Tibial artery (tissue), 4 donors: Measurements from ENCODE around the gene FAM118B.

Experiments
- DNase-seq, 2 donors: peaks; one replicate each; pipeline ENCODE4 v3.0.0-alpha.2; 2019
- H3K27ac ChIP-seq, 2 donors: fragments of 200-600 bp; sonication (generic) in 1 of 2; 1 replicate in 1 of 2; 2 replicates in 1 of 2; pipeline ENCODE4 v1.5.1; 2018 to 2019; ENCODE audit warnings: mild to moderate bottlenecking in 1 of 2
- H3K27me3 ChIP-seq, 2 donors: fragments of 200-600 bp; sonication (generic) in 1 of 2; one replicate each; pipeline versions ENCODE4 v1.5.1 to v1.6.0; 2016 to 2019
- H3K36me3 ChIP-seq, 3 donors: fragments of 200-600 bp; sonication (generic) in 2 of 3; one replicate each; pipeline ENCODE4 v1.5.1; 2016 to 2019; ENCODE audit warnings: mild to moderate bottlenecking in 2 of 3
- H3K4me1 ChIP-seq, 4 donors: fragments of 200-600 bp; sonication (generic) in 2 of 4; 1 replicate in 3 of 4; 2 replicates in 1 of 4; pipeline ENCODE4 v1.5.1; 2016 to 2019
- H3K4me3 ChIP-seq, 2 donors: fragments of 200-600 bp; sonication (generic) in 1 of 2; 1 replicate in 1 of 2; 2 replicates in 1 of 2; pipeline ENCODE4 v1.5.1; 2018 to 2019; ENCODE audit warnings: mild to moderate bottlenecking in 2 of 2
- H3K9me3 ChIP-seq, 3 donors: fragments of 200-600 bp; sonication (generic) in 1 of 3; one replicate each; pipeline ENCODE4 v1.5.1; 2016 to 2019
- intact Hi-C: fragments of 100-400 bp; cut with DNase I; formaldehyde crosslinking; loops from one replicate; pipeline ENCODE4 v1.15.0; 2023; ENCODE audit warnings: low total_unique reads
- TF ChIP-seq, protein P1 (sequence below), 2 experiments: fragments of 200-600 bp in 1 of 2; fragments of 450-650 bp in 1 of 2; IDR thresholded peaks; one replicate each; pipeline ENCODE4 v1.5.1; 2017 to 2019; ENCODE audit warnings: antibody characterized with exemption in 2 of 2, mild to moderate bottlenecking in 1 of 2, moderate library complexity in 1 of 2

The FAM118B gene

DNA sequence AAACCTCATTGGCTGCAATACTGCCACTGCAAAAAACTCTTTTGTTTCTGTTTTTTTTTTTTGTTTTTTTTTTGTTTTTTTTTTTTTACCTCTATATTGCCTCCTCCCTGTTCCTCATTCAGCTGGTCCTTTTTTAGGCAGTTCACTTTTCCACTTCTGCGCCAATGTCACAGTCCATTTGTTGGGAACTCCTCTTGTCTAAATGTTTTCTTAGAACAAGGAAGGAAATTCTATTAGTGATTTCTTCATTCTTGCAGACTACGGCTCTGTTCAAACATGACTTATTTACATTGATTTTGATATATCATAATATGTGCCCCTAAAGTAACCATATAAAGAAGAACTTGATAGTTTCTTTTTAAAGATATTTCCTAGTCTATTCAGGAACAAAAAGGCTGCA is 2.9 kb downstream of the FAM118B start:
- no peak for DNase-seq
- intact Hi-C loops, result no loop called here
- H3K27me3 ChIP-seq, result no peaks in the 10 kb centered on the region
- H3K36me3 ChIP-seq, result peaks cover 0 to 4% (median 0%) of the 10 kb centered on the region in 3 donors
- TF ChIP-seq, protein P1, sequence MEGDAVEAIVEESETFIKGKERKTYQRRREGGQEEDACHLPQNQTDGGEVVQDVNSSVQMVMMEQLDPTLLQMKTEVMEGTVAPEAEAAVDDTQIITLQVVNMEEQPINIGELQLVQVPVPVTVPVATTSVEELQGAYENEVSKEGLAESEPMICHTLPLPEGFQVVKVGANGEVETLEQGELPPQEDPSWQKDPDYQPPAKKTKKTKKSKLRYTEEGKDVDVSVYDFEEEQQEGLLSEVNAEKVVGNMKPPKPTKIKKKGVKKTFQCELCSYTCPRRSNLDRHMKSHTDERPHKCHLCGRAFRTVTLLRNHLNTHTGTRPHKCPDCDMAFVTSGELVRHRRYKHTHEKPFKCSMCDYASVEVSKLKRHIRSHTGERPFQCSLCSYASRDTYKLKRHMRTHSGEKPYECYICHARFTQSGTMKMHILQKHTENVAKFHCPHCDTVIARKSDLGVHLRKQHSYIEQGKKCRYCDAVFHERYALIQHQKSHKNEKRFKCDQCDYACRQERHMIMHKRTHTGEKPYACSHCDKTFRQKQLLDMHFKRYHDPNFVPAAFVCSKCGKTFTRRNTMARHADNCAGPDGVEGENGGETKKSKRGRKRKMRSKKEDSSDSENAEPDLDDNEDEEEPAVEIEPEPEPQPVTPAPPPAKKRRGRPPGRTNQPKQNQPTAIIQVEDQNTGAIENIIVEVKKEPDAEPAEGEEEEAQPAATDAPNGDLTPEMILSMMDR (IDR thresholded peaks at IDR 0.05), result no peak
- H3K4me1 ChIP-seq, result peaks cover 0 to 20% (median 15%) of the 10 kb centered on the region in 4 donors
- H3K9me3 ChIP-seq, result no peaks in the 10 kb centered on the region
- H3K27ac ChIP-seq, result no peak overlapping the region
- no peak overlapping the region for H3K4me3 ChIP-seq

DNA sequence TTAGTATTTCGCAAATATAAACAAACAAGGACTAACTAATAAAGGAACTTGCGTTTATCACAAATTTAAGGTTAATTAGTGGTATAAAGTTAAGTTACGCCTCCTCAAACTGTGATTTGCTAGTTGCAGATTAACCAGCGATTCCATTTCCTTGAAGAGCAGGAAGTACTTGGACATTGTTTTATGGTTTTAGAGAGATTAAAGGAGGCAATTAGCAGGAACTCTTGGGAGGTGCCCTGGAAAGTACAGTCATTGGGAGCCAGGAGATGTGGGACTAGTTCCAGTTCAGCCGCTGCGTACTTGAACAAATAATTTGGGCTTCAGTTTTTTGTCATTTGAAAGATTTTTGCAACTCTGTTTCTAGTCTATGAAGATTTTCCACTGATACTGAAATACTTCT is 3.3 kb downstream of the FAM118B start:
- no peak overlapping the region for H3K27ac ChIP-seq
- H3K4me1 ChIP-seq, result peaks cover 0 to 20% (median 15%) of the 10 kb centered on the region in 4 donors
- no peak for DNase-seq
- H3K4me3 ChIP-seq, result no peak overlapping the region
- H3K36me3 ChIP-seq, result peaks cover 0 to under 1% (median 0%) of the 10 kb centered on the region in 3 donors
- intact Hi-C loops, result no loop called here
- TF ChIP-seq, protein P1 (IDR thresholded peaks at IDR 0.05), result no peak
- no peaks in the 10 kb centered on the region for H3K9me3 ChIP-seq
- H3K27me3 ChIP-seq, result no peaks in the 10 kb centered on the region

DNA sequence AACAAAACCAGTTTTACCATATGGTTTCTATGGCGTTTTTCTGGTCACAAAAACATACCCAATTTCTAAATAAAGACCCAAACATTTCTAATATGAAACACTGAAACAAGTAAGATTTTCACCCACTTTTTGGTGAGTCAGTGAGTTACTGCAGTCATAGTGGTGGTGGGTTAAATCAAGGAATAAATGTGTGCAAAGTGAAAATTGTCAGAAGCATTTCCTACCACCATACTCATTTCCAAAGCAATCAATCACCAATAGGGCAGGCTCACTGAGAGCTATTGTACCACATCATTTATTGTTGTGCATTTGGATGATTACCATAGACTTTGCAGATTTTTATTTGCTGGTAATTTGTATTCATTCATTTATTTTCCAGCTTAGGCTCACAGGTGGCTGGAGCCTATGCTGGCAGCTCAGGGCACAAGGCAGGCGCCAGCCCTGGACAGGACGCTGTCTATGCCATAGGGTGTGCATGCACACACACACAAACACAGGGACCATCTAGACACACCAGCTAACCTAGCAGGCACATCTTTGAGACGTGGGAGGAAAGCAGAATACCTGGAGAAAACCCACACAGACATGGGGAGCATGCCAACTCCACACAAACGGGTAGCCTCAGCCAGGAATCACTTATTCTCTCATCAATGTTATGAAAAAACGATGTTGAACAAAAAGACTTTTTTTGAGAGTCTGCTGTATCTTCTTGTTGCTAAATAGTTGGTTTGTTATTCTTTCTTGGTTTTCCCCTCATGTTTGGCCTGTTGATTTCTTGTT is 5.1 kb downstream of the FAM118B start:
- DNase-seq, result no peak
- TF ChIP-seq, protein P1 (IDR thresholded peaks at IDR 0.05), result no peak
- Histone ChIP-seq H3K4me3 (no peak overlapping the region), H3K27me3 (no peaks in the 10 kb centered on the region), H3K27ac (no peak overlapping the region), H3K4me1 (peaks cover 0 to 12% (median 8%) of the 10 kb centered on the region in 4 donors), H3K9me3 (no peaks in the 10 kb centered on the region), H3K36me3 (no peaks in the 10 kb centered on the region)
- intact Hi-C loops, result no loop called here

DNA sequence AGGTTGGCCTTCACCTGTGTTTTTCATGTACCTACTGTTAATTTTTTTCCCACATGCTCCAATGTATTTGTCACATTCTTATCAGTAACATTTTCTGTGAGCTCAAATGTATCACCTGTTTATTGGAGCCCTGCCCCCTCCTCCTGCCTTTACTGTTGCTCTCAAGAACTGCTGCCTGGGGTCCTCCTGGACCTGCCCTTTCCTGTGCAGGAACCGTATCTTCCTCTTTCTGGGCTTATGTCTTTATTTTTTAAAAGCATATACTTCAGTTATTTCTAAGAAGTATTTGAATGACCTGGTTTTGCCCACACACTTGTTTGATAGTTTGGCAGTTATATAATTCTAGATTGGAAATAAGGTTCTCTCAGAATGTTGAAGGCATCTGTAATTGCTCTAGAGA is 5.9 kb downstream of the FAM118B start:
- no peaks in the 10 kb centered on the region for H3K36me3 ChIP-seq
- no peaks in the 10 kb centered on the region for H3K9me3 ChIP-seq
- intact Hi-C loops, result no loop called here
- TF ChIP-seq, protein P1 (IDR thresholded peaks at IDR 0.05), result no peak
- no peak overlapping the region for H3K4me3 ChIP-seq
- no peaks in the 10 kb centered on the region for H3K27me3 ChIP-seq
- no peak for DNase-seq
- H3K27ac ChIP-seq, result no peak overlapping the region
- H3K4me1 ChIP-seq, result peaks cover 0 to 9% (median 2%) of the 10 kb centered on the region in 4 donors

DNA sequence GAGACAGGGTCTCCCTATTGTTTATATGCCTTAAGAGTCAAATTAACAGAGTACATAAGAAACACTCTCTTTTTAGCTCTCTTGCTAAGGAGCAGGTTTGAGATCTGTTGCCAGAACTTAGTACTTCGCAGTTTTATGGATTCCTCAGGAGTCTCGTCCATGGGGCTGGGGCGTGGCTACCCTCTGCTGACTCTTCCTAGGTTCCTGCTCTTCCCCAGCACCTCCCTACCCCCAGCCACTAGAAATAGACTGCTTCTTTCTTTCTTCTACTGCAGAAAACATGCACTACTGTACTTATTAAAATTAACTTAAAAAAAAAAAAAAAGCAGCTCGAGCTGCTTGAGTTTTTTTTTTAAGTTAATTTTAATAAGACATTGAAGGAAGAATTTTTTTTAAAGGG is 8.0 kb downstream of the FAM118B start:
- H3K27me3 ChIP-seq, result no peaks in the 10 kb centered on the region
- H3K9me3 ChIP-seq, result no peaks in the 10 kb centered on the region
- H3K27ac ChIP-seq, result no peak overlapping the region
- intact Hi-C loops, result no loop called here
- no peak for DNase-seq
- H3K4me1 ChIP-seq, result no peaks in the 10 kb centered on the region
- no peak overlapping the region for H3K4me3 ChIP-seq
- H3K36me3 ChIP-seq, result no peaks in the 10 kb centered on the region
- TF ChIP-seq, protein P1 (IDR thresholded peaks at IDR 0.05), result no peak
